HG02852 (cell line): Measurements from ENCODE around the gene AZIN2.
"Not testable (repeated sequence)": the region's sequence is repeated elsewhere in the genome, so short reads cannot be mapped to it uniquely, and the experiment has no call there.

Source experiments
- ATAC-seq: cut with Tn5 transposase; IDR thresholded peaks from one replicate; pipeline ENCODE4 v1.9.1; 2021; ENCODE audit warnings: mild to moderate bottlenecking, moderate library complexity; ENCODE audit not compliant: unreplicated experiment

AZIN2 gene

GRCh38 chr1:33080885-33081553 lies at the start of gene AZIN2:
TSS of gene AZIN2 (plus strand) at chr1:33081153. CDS start at chr1:33082250, 1,097 bp downstream.
- ATAC-seq = peak; percentile 98

GRCh38 chr1:33031506-33031905 lies 49.4 kb upstream of the AZIN2 start:
- no peak for ATAC-seq

GRCh38 chr1:33032126-33032869 lies 48.7 kb upstream of the AZIN2 start:
- no peak for ATAC-seq

GRCh38 chr1:33036051-33036525 lies 44.9 kb upstream of the AZIN2 start:
- no peak for ATAC-seq

GRCh38 chr1:33036526-33037503 lies 44.1 kb upstream of the AZIN2 start, which contains the start of gene AK2:
TSS of gene AK2 (minus strand) at chr1:33036883. CDS start at chr1:33036828, 55 bp downstream.
- ATAC-seq = peak; percentile 99

GRCh38 chr1:33039840-33040239 lies 41.1 kb upstream of the AZIN2 start:
- ATAC-seq = no peak

- ATAC-seq = no peak
Observed at GRCh38 chr1:33041026-33041425, 39.9 kb upstream of the AZIN2 start.

GRCh38 chr1:33042831-33043230 lies 38.1 kb upstream of the AZIN2 start:
- no peak for ATAC-seq

GRCh38 chr1:33043267-33044092 lies 37.5 kb upstream of the AZIN2 start:
- ATAC-seq = no peak

- ATAC-seq = no peak
Observed at GRCh38 chr1:33045246-33045645, 35.7 kb upstream of the AZIN2 start.

GRCh38 chr1:33045814-33046213 lies 35.1 kb upstream of the AZIN2 start:
- ATAC-seq = no peak

- not testable (repeated sequence) for ATAC-seq
Observed at GRCh38 chr1:33046234-33046633, 34.7 kb upstream of the AZIN2 start.

- ATAC-seq = no peak
Observed at GRCh38 chr1:33047290-33047689, 33.7 kb upstream of the AZIN2 start.

- no peak for ATAC-seq
Observed at GRCh38 chr1:33047839-33048305, 33.1 kb upstream of the AZIN2 start.

GRCh38 chr1:33048426-33048825 lies 32.5 kb upstream of the AZIN2 start:
- ATAC-seq = no peak

- ATAC-seq = no peak
Observed at GRCh38 chr1:33049371-33049770, 31.6 kb upstream of the AZIN2 start.

- ATAC-seq = no peak
Observed at GRCh38 chr1:33050221-33051076, 30.5 kb upstream of the AZIN2 start.

- ATAC-seq = no peak
Observed at GRCh38 chr1:33055210-33056008, 25.5 kb upstream of the AZIN2 start.
